ENCODE data around the gene MBD6.

DNA sequence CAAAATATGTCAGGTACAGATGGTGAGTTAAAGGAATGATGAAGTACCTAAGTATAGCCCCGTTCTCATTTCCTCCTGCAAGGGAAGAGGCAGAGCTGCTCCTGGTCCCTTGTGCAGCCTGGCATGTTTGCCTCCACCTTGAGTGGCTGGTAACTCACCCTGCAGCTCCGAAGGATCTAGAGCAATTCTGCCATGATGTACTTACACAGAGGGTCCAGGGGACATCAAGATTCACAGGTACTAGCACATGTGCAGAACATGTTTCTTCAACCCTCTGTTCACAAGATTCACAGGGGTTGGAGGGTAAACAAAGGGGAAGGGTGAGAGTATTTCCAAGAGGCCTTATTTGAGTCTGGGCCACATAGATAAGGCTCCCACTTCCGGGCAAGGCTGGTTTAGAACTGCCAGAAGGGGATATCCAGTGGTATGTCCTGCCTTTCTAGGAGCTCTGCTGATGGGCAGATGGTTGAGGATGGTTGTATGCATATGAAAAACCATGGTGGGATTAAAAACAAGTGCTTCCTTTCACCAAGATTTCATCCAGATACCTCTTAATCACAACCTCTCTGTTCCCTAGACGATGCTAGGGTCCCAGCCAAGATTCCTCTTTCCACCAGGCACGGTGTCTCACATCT is 16.6 kb downstream of the MBD6 start:
- no peak for TF ChIP-seq POLR2A (IDR thresholded peaks at IDR 0.05)
- TF ChIP-seq CTCF (IDR thresholded peaks at IDR 0.05) = no peak
- no peak for TF ChIP-seq POLR2AphosphoS5 (IDR thresholded peaks at IDR 0.05)

Data from upper lobe of left lung (tissue), 4 donors.